Nephron (organoid): ENCODE data around the gene KCNMA1.

Source experiments
- H3K27ac Mint-ChIP-seq, 3 experiments: 2 replicates each; pipeline ENCODE4 v1.8.0; 2020; ENCODE audit warnings: mixed read lengths in 3 of 3, mild to moderate bottlenecking in 2 of 3, moderate library complexity in 1 of 3
- H3K27me3 Mint-ChIP-seq: 2 replicates; pipeline ENCODE4 v1.8.0; 2021; ENCODE audit warnings: low read depth, mild to moderate bottlenecking, moderate library complexity, mixed read lengths
- H3K36me3 Mint-ChIP-seq: 2 replicates; pipeline ENCODE4 v1.8.0; 2020; ENCODE audit warnings: low read depth, mixed read lengths
- H3K4me1 Mint-ChIP-seq: 2 replicates; pipeline ENCODE4 v1.8.0; 2020; ENCODE audit warnings: mixed read lengths
- H3K4me3 Mint-ChIP-seq, 3 experiments: 2 replicates each; pipeline ENCODE4 v1.8.0; 2020; ENCODE audit warnings: mild to moderate bottlenecking in 3 of 3, mixed read lengths in 3 of 3, moderate library complexity in 2 of 3
- H3K9me3 Mint-ChIP-seq: 2 replicates; pipeline ENCODE4 v1.8.0; 2020; ENCODE audit warnings: mixed read lengths
- CTCF ChIP-seq, 3 experiments: fragments of 200-600 bp; sonication (generic); IDR thresholded peaks; one replicate each; pipeline ENCODE4 v1.5.0; 2021; ENCODE audit warnings: antibody characterized with exemption in 3 of 3; ENCODE audit not compliant: unreplicated experiment in 3 of 3

The KCNMA1 gene

GRCh38 chr10:77004917-77005564, 632.6 kb downstream of the KCNMA1 start:
- Mint-ChIP-seq H3K4me1 (peaks cover 29% of the 10 kb centered on the region), H3K9me3 (no peaks in the 10 kb centered on the region), H3K27me3 (no peaks in the 10 kb centered on the region), H3K4me3 (no peak overlapping the region), H3K27ac (peak overlapping the region in 2 of 3 experiments; percentile 48 to 52), H3K36me3 (no peaks in the 10 kb centered on the region)
- peak; percentile 84 to 89 (median 85) for TF ChIP-seq CTCF (IDR thresholded peaks at IDR 0.05; ENCODE audit: unreplicated experiment in 3 of 3)

DNA sequence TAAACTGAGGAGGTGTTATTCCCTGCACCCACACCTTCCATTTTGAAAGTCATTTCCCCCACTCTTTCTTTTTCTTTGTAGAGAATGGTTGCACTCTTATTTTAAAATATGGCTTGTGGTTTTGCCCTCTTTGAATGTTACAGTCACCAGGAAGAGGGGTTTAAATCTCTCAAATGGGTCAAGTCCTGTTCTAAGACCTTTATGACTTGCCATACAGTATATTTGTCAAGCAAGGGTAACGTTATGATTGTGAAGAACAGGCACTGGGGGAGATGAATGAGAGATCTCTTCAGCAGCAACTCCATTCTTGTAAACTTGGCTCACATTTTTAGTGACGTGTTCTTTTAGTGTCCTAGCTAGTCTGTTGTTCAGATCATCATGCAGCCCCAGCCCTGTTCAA, 634.7 kb downstream of the KCNMA1 start:
- Mint-ChIP-seq H3K27ac (no peak overlapping the region), H3K4me3 (no peak overlapping the region), H3K9me3 (no peaks in the 10 kb centered on the region), H3K4me1 (peaks cover 27% of the 10 kb centered on the region), H3K27me3 (no peaks in the 10 kb centered on the region), H3K36me3 (no peaks in the 10 kb centered on the region)
- TF ChIP-seq CTCF (IDR thresholded peaks at IDR 0.05; ENCODE audit: unreplicated experiment in 3 of 3): no peak

DNA sequence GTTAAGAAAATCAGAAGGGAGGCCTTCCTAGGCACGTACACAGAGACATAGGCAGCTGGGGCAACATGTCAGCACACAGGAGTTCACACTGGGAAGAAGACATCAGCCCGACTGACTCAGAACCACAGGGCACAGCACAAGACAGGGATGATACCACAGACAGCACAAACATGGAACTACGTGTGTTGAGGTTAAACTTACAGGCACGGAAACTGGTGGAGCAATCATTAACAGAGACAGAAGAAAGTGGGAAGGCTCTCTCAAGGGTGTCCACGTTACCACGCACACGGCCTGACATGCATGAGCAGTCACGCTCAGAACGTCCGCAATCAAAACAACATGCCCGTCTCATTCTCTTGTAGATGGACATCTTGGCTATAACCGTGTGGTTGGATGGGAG, 636.4 kb downstream of the KCNMA1 start:
- H3K4me3 Mint-ChIP-seq: no peak overlapping the region
- no peaks in the 10 kb centered on the region for H3K36me3 Mint-ChIP-seq
- peak overlapping the region in 1 of 3 experiments; percentile 27 for H3K27ac Mint-ChIP-seq
- no peaks in the 10 kb centered on the region for H3K27me3 Mint-ChIP-seq
- no peak for TF ChIP-seq CTCF (IDR thresholded peaks at IDR 0.05; ENCODE audit: unreplicated experiment in 3 of 3)
- no peaks in the 10 kb centered on the region for H3K9me3 Mint-ChIP-seq
- H3K4me1 Mint-ChIP-seq: peaks cover 26% of the 10 kb centered on the region

DNA sequence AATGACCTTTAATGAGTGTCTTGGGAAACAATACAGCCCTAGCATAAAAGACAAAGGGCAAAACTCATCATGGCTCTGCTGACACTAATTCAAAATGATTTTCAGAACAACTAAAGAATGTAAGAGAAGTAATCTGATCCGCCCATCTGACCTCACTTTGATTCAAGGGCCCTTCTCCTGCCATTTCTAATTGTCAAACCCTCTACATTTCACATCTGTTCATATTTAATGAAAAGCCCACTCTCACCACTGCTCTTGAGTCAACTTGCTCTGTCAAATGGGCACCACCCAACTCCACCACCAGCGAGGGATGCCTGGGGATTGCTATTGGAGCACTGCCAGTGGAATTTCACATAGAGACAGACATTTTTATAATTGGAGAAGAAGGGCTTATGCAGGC, 639.2 kb downstream of the KCNMA1 start:
- TF ChIP-seq CTCF (IDR thresholded peaks at IDR 0.05; ENCODE audit: unreplicated experiment in 3 of 3): no peak
- Mint-ChIP-seq H3K4me1 (peaks cover 17% of the 10 kb centered on the region), H3K27me3 (no peaks in the 10 kb centered on the region), H3K9me3 (no peaks in the 10 kb centered on the region), H3K36me3 (no peaks in the 10 kb centered on the region), H3K27ac (peak overlapping the region; percentile 40 to 75 (median 64)), H3K4me3 (no peak overlapping the region)

- Mint-ChIP-seq H3K27me3 (no peaks in the 10 kb centered on the region), H3K4me3 (no peak overlapping the region), H3K36me3 (no peaks in the 10 kb centered on the region), H3K9me3 (no peaks in the 10 kb centered on the region), H3K27ac (peak overlapping the region; percentile 15 to 64 (median 41)), H3K4me1 (peaks cover 22% of the 10 kb centered on the region)
- no peak for TF ChIP-seq CTCF (IDR thresholded peaks at IDR 0.05; ENCODE audit: unreplicated experiment in 3 of 3)
Observed at GRCh38 chr10:76997631-76998030, 640.0 kb downstream of the KCNMA1 start.

GRCh38 chr10:76995023-76995422, 642.6 kb downstream of the KCNMA1 start:
- Mint-ChIP-seq H3K27me3 (no peaks in the 10 kb centered on the region), H3K36me3 (no peaks in the 10 kb centered on the region), H3K27ac (peak overlapping the region in 1 of 3 experiments; percentile 11)

More at GRCh38 chr10:76995023-76995422, 642.6 kb downstream of the KCNMA1 start:
- H3K9me3 Mint-ChIP-seq: no peaks in the 10 kb centered on the region
- peaks cover 44% of the 10 kb centered on the region for H3K4me1 Mint-ChIP-seq
- no peak for TF ChIP-seq CTCF (IDR thresholded peaks at IDR 0.05; ENCODE audit: unreplicated experiment in 3 of 3)
- no peak overlapping the region for H3K4me3 Mint-ChIP-seq
